ENCODE results near the gene MEA1. TPM values are rescaled to one million over a fixed set of nuclear protein-coding genes. Genes with fewer than 3 reads are reported as not detected.

MEA1 gene
- total and polyA plus RNA-seq, 2 experiments from 2014 or later, result 70.5 to 205 TPM

DNA sequence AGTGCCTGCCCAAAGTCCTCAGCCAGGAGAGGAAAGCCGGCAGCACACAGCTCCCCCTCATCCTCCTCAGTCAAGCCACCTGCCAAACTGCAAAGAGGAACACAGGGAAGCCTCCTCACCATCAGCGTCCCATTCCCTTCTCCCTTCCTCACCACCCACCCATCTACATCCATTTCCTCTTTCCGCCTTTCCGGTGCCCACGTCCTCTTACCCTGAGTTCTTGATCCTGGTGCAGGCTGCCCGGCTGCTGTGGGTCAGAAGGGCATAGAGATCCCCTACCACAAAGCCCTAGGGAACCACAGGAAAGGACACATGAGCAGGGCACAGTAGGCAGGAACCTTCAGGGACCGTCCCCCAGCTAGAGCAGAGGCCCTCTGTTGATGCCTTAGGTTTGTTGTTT lies 47.2 kb downstream of the MEA1 start (continued):
- TF ChIP-seq, protein P1, sequence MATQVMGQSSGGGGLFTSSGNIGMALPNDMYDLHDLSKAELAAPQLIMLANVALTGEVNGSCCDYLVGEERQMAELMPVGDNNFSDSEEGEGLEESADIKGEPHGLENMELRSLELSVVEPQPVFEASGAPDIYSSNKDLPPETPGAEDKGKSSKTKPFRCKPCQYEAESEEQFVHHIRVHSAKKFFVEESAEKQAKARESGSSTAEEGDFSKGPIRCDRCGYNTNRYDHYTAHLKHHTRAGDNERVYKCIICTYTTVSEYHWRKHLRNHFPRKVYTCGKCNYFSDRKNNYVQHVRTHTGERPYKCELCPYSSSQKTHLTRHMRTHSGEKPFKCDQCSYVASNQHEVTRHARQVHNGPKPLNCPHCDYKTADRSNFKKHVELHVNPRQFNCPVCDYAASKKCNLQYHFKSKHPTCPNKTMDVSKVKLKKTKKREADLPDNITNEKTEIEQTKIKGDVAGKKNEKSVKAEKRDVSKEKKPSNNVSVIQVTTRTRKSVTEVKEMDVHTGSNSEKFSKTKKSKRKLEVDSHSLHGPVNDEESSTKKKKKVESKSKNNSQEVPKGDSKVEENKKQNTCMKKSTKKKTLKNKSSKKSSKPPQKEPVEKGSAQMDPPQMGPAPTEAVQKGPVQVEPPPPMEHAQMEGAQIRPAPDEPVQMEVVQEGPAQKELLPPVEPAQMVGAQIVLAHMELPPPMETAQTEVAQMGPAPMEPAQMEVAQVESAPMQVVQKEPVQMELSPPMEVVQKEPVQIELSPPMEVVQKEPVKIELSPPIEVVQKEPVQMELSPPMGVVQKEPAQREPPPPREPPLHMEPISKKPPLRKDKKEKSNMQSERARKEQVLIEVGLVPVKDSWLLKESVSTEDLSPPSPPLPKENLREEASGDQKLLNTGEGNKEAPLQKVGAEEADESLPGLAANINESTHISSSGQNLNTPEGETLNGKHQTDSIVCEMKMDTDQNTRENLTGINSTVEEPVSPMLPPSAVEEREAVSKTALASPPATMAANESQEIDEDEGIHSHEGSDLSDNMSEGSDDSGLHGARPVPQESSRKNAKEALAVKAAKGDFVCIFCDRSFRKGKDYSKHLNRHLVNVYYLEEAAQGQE (IDR thresholded peaks at IDR 0.05; ENCODE audit: unreplicated experiment), result no peak
- TF ChIP-seq JUNB (IDR thresholded peaks at IDR 0.05; ENCODE audit: unreplicated experiment) (no peak), NANOG (IDR thresholded peaks at IDR 0.05; ENCODE audit: borderline replicate concordance) (no peak), EZH2 (IDR thresholded peaks at IDR 0.05; ENCODE audit: low read depth, unreplicated experiment) (no peak)
- TF ChIP-seq, protein P2, sequence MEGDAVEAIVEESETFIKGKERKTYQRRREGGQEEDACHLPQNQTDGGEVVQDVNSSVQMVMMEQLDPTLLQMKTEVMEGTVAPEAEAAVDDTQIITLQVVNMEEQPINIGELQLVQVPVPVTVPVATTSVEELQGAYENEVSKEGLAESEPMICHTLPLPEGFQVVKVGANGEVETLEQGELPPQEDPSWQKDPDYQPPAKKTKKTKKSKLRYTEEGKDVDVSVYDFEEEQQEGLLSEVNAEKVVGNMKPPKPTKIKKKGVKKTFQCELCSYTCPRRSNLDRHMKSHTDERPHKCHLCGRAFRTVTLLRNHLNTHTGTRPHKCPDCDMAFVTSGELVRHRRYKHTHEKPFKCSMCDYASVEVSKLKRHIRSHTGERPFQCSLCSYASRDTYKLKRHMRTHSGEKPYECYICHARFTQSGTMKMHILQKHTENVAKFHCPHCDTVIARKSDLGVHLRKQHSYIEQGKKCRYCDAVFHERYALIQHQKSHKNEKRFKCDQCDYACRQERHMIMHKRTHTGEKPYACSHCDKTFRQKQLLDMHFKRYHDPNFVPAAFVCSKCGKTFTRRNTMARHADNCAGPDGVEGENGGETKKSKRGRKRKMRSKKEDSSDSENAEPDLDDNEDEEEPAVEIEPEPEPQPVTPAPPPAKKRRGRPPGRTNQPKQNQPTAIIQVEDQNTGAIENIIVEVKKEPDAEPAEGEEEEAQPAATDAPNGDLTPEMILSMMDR (conservative IDR thresholded peaks at IDR 0.05; ENCODE audit: low read depth in 2 of 2), result no peak

DNA sequence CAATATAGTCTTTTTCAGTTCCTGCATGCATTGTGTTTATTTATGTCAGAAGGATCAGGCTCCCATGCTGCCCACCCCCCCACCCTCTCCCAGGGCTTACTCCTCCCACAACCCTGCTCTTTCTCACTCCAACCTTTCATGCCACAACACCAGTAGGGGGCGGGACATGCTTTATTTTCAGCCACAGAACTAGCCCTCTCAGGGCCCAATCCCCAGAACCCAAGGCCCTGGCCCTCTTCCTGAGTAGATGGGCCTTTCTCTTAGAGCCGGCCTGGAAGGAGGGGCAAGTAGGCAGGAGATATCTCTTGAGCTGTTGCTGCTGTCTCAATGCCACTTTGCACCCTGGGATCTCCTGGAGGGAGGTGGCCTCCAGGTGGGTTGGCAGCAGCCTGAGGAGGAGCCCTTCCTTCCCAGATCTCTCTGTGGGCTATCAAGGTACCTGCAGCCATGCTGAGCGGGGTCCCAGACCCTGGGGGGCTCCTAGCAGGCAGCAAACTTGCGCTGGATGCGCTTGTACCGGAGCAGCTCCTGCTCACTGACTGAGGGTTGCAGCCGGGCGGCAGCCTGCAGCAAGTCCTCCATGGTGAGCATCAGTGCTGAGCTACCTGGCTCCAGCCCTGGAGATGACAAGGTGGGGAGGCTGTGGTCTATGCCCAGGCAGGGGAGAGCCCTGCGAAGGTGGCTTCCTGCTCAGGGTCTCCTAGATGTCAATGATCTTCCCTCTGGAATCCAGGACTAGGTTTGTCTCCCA lies 49.7 kb downstream of the MEA1 start:
- ATAC-seq (peak; percentile 67), DNase-seq (ENCODE audit: low spot score) (peak; percentile 96)
- H3K36me3 Mint-ChIP-seq (ENCODE audit: low read depth), result peaks cover 3% of the 10 kb centered on the region; the same call in 2 of the 3 replicates

More for the DNA sequence above, 49.7 kb downstream of the MEA1 start:
- no peak overlapping the region for H3K27ac ChIP-seq (ENCODE audit: low read depth)
- no peak overlapping the region for H3K27ac Mint-ChIP-seq
- H3K9me2 ChIP-seq (ENCODE audit: insufficient read depth), result no peaks in the 10 kb centered on the region
- H3K4me1 Mint-ChIP-seq, result peaks cover 10% of the 10 kb centered on the region; the same call in 2 of the 3 replicates
- no peaks in the 10 kb centered on the region for H3K79me2 ChIP-seq (replicated peaks; ENCODE audit: insufficient read depth)
- no peak for TF ChIP-seq EZH2 (IDR thresholded peaks at IDR 0.05; ENCODE audit: low read depth, unreplicated experiment)
- TF ChIP-seq, protein P2 (conservative IDR thresholded peaks at IDR 0.05; ENCODE audit: low read depth in 2 of 2), result peak; percentile 52 to 79
- peaks cover 17% of the 10 kb centered on the region; the same call in 1 of the 2 replicates for H3F3A ChIP-seq (replicated peaks; ENCODE audit: low read depth)
- no peak overlapping the region for H2AFZ ChIP-seq
- no peaks in the 10 kb centered on the region; the same call in 1 of the 2 replicates for H3K36me3 ChIP-seq (ENCODE audit: insufficient read depth)
- H3K27me3 ChIP-seq (ENCODE audit: insufficient read depth), result peaks cover 21% of the 10 kb centered on the region
- H3K4me3 ChIP-seq, result no peak overlapping the region
- H3K9me3 Mint-ChIP-seq, result no peaks in the 10 kb centered on the region
- H3K27me3 Mint-ChIP-seq (ENCODE audit: insufficient read depth, low read depth, poor library complexity), result peaks cover 30% of the 10 kb centered on the region
- no peaks in the 10 kb centered on the region for H4K20me1 ChIP-seq (replicated peaks; ENCODE audit: insufficient read depth)
- peaks cover 7% of the 10 kb centered on the region; the same call in 1 of the 2 replicates for H3K4me1 ChIP-seq (ENCODE audit: insufficient read depth)
- no peak overlapping the region for H3K4me3 Mint-ChIP-seq
- H3K4me2 ChIP-seq, result no peak overlapping the region
